Measurements from ENCODE around the gene INPP5J.

Gene INPP5J

GRCh38 chr22:31125521-31126117 is 2.9 kb downstream of the INPP5J start:
- H3K27ac Mint-ChIP-seq: no peak overlapping the region
- H3K9me3 Mint-ChIP-seq (ENCODE audit: low read depth): no peaks in the 10 kb centered on the region
- H3K4me3 Mint-ChIP-seq: no peak overlapping the region
- no peaks in the 10 kb centered on the region for H3K4me1 Mint-ChIP-seq (ENCODE audit: low read depth)
- no peaks in the 10 kb centered on the region for H3K36me3 Mint-ChIP-seq
- H3K27me3 Mint-ChIP-seq: no peaks in the 10 kb centered on the region

- H3K27me3 Mint-ChIP-seq: no peaks in the 10 kb centered on the region
- H3K9me3 Mint-ChIP-seq (ENCODE audit: low read depth): no peaks in the 10 kb centered on the region
- no peak overlapping the region for H3K27ac Mint-ChIP-seq
- no peak overlapping the region for H3K4me3 Mint-ChIP-seq
- no peaks in the 10 kb centered on the region for H3K36me3 Mint-ChIP-seq
- no peaks in the 10 kb centered on the region for H3K4me1 Mint-ChIP-seq (ENCODE audit: low read depth)
Measured at GRCh38 chr22:31126128-31126868, 3.5 kb downstream of the INPP5J start.

DNA sequence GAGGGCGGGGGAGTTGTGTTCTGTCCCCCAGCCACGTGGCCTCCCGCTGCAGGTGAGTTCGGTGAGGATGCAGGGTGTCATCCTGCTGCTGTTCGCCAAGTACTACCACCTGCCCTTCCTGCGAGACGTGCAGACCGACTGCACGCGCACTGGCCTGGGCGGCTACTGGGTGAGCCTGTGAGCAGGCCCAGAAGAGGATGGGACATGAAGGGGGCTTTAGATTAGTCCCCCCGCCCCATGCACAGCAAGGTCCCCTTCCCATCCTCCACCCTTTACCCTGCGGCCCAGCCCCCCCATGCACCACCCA is 4.1 kb downstream of the INPP5J start:
- no peak overlapping the region for H3K27ac Mint-ChIP-seq
- no peaks in the 10 kb centered on the region for H3K9me3 Mint-ChIP-seq (ENCODE audit: low read depth)
- H3K36me3 Mint-ChIP-seq: no peaks in the 10 kb centered on the region
- no peaks in the 10 kb centered on the region for H3K27me3 Mint-ChIP-seq
- H3K4me3 Mint-ChIP-seq: no peak overlapping the region
- no peaks in the 10 kb centered on the region for H3K4me1 Mint-ChIP-seq (ENCODE audit: low read depth)

DNA sequence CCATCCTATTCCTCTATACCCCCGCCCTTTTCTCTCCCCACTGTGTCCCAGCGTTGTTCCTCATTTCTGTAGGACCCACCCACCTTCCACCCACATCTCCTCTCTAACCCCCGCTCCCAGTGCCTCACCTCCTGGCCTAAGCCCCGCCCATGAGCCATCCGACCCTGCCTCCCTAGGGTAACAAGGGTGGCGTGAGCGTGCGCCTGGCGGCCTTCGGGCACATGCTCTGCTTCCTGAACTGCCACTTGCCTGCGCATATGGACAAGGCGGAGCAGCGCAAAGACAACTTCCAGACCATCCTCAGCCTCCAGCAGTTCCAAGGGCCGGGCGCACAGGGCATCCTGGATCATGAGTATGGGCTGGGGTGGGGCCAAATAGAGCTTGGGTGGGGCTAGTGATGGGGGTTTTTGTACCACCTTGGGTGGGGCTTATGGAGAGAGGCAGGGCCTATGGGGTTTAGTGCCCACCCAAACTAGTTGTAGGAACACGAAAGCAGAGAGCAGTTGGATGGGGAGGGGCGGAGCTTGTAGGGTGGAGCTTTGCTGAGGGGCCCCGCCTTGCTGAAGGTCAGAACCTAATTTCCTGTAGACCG is 4.5 kb downstream of the INPP5J start:
- Mint-ChIP-seq H3K9me3 (ENCODE audit: low read depth) (no peaks in the 10 kb centered on the region), H3K4me3 (no peak overlapping the region), H3K4me1 (ENCODE audit: low read depth) (no peaks in the 10 kb centered on the region), H3K36me3 (no peaks in the 10 kb centered on the region), H3K27ac (no peak overlapping the region), H3K27me3 (no peaks in the 10 kb centered on the region)

DNA sequence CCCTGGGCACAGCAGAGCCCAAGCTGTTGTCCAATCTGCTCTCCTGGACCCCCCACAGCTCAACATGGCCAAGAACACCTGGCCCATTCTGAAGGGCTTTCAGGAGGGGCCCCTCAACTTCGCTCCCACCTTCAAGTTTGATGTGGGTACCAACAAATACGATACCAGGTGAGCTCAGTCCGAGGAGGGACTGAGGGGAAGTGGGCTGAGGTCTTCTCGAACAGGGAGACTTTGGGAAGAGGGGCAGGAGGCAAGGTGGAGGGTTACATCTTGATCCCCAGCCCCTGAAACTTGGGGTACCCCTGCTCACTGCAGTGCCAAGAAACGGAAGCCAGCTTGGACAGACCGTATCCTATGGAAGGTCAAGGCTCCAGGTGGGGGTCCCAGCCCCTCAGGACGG is 5.4 kb downstream of the INPP5J start:
- no peak overlapping the region for H3K27ac Mint-ChIP-seq
- H3K4me1 Mint-ChIP-seq (ENCODE audit: low read depth): no peaks in the 10 kb centered on the region
- H3K27me3 Mint-ChIP-seq: no peaks in the 10 kb centered on the region
- no peak overlapping the region for H3K4me3 Mint-ChIP-seq
- H3K9me3 Mint-ChIP-seq (ENCODE audit: low read depth): no peaks in the 10 kb centered on the region
- H3K36me3 Mint-ChIP-seq: no peaks in the 10 kb centered on the region

DNA sequence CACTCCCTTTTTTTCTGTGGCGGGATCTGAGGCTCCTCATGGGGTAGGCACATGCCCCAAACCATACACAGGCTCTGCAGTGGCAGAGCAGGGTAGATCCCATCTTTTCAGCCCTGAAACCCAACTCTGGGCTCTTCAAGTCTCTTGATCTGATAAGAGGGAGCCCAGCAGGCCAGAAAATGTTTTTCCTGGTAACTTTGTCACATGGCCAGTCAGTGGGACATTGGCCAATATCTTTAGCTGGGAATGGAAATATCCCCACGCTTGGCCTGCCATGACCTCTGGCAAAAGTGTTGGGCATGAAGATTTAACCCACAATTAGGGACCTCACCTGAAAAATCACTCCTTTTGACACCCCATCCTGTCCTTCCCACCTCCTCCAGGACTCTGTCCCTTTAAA is 8.1 kb downstream of the INPP5J start:
- H3K4me3 Mint-ChIP-seq: no peak overlapping the region
- no peak overlapping the region for H3K27ac Mint-ChIP-seq
- no peaks in the 10 kb centered on the region for H3K4me1 Mint-ChIP-seq (ENCODE audit: low read depth)
- no peaks in the 10 kb centered on the region for H3K27me3 Mint-ChIP-seq
- H3K9me3 Mint-ChIP-seq (ENCODE audit: low read depth): no peaks in the 10 kb centered on the region
- H3K36me3 Mint-ChIP-seq: no peaks in the 10 kb centered on the region

GRCh38 chr22:31133911-31134310 is 11.1 kb downstream of the INPP5J start:
- Mint-ChIP-seq H3K4me3 (no peak overlapping the region), H3K27me3 (no peaks in the 10 kb centered on the region), H3K27ac (no peak overlapping the region), H3K4me1 (ENCODE audit: low read depth) (no peaks in the 10 kb centered on the region), H3K36me3 (no peaks in the 10 kb centered on the region), H3K9me3 (ENCODE audit: low read depth) (no peaks in the 10 kb centered on the region)

DNA sequence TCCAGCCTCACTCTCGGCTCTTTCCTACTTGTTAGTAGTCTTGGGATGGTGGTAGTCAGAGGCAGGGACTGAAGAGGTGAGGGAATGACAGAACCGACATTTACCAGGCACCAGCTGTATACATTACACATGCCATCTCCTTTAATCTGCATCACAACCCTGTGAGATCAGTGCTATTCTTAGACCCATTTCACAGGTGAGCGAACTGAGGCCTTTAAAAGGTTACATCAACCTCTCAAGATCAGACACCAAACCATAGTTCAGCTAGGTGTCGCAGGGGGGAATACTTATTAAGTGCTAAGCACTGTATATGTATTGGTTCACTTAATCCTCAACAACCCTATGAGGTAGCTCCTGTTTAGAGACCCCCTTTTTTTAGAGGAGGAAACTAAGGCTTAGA is 11.9 kb downstream of the INPP5J start:
- Mint-ChIP-seq H3K27me3 (no peaks in the 10 kb centered on the region), H3K36me3 (no peaks in the 10 kb centered on the region), H3K9me3 (ENCODE audit: low read depth) (no peaks in the 10 kb centered on the region), H3K27ac (no peak overlapping the region), H3K4me1 (ENCODE audit: low read depth) (no peaks in the 10 kb centered on the region), H3K4me3 (no peak overlapping the region)

DNA sequence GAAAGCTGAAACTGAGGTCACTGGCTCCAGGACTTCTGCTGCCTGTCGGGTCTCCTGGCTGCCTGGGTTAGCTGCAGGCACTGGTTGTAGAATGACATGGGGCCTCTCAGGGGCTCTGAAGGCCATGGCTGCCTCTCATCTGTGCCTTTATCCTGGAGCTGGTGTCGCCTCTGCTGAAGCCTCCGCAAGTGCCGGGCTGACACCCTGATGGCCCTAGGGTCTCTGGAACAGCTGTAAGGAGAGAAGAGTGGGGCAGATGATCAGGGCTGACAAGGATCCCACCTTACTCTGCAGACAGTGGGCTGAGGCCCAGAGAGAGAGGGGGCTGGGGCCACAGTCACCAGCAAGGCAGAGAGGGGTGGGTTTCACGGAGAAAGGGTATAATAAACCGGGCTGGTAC is 12.9 kb downstream of the INPP5J start:
- no peaks in the 10 kb centered on the region for H3K4me1 Mint-ChIP-seq (ENCODE audit: low read depth)
- H3K9me3 Mint-ChIP-seq (ENCODE audit: low read depth): no peaks in the 10 kb centered on the region
- H3K36me3 Mint-ChIP-seq: no peaks in the 10 kb centered on the region
- H3K27me3 Mint-ChIP-seq: no peaks in the 10 kb centered on the region
- no peak overlapping the region for H3K27ac Mint-ChIP-seq
- no peak overlapping the region for H3K4me3 Mint-ChIP-seq

- no peak overlapping the region for H3K27ac Mint-ChIP-seq
- no peaks in the 10 kb centered on the region for H3K4me1 Mint-ChIP-seq (ENCODE audit: low read depth)
- H3K9me3 Mint-ChIP-seq (ENCODE audit: low read depth): no peaks in the 10 kb centered on the region
Measured at GRCh38 chr22:31136155-31136554, 13.4 kb downstream of the INPP5J start.

GRCh38 chr22:31136711-31137110 is 13.9 kb downstream of the INPP5J start:
- H3K4me3 Mint-ChIP-seq: no peak overlapping the region

More at GRCh38 chr22:31136155-31136554, 13.4 kb downstream of the INPP5J start:
- no peaks in the 10 kb centered on the region for H3K27me3 Mint-ChIP-seq
- no peaks in the 10 kb centered on the region for H3K36me3 Mint-ChIP-seq
- H3K4me3 Mint-ChIP-seq: no peak overlapping the region

GRCh38 chr22:31137721-31138120 is 15.0 kb downstream of the INPP5J start:
- no peaks in the 10 kb centered on the region for H3K4me1 Mint-ChIP-seq (ENCODE audit: low read depth)
- no peaks in the 10 kb centered on the region for H3K9me3 Mint-ChIP-seq (ENCODE audit: low read depth)
- no peak overlapping the region for H3K27ac Mint-ChIP-seq
- no peak overlapping the region for H3K4me3 Mint-ChIP-seq
- no peaks in the 10 kb centered on the region for H3K27me3 Mint-ChIP-seq
- H3K36me3 Mint-ChIP-seq: no peaks in the 10 kb centered on the region

More at GRCh38 chr22:31136711-31137110, 13.9 kb downstream of the INPP5J start:
- H3K4me1 Mint-ChIP-seq (ENCODE audit: low read depth): no peaks in the 10 kb centered on the region
- no peak overlapping the region for H3K27ac Mint-ChIP-seq
- no peaks in the 10 kb centered on the region for H3K36me3 Mint-ChIP-seq
- no peaks in the 10 kb centered on the region for H3K9me3 Mint-ChIP-seq (ENCODE audit: low read depth)
- H3K27me3 Mint-ChIP-seq: no peaks in the 10 kb centered on the region

DNA sequence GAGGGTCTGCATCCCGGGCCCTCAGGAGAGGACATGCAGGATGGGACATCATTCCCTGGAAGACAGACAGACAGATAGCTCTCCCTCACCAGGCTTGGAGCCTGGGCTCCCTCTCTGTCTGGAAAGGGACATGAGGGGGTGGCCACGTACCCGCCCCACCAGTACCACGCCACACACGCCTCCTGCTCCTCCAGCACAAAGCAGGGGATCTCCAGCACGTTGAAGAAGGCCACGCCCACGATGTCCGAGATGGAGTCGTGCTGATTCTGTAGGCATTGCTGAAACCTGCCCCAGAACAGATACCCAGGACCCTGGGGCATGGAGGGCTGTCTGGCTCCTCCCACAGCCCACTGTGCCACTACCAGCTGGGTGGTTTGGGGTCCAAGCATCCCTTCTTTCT is 15.4 kb downstream of the INPP5J start:
- H3K4me3 Mint-ChIP-seq: no peak overlapping the region
- no peaks in the 10 kb centered on the region for H3K9me3 Mint-ChIP-seq (ENCODE audit: low read depth)
- H3K27ac Mint-ChIP-seq: no peak overlapping the region
- H3K4me1 Mint-ChIP-seq (ENCODE audit: low read depth): no peaks in the 10 kb centered on the region
- no peaks in the 10 kb centered on the region for H3K36me3 Mint-ChIP-seq
- H3K27me3 Mint-ChIP-seq: no peaks in the 10 kb centered on the region

DNA sequence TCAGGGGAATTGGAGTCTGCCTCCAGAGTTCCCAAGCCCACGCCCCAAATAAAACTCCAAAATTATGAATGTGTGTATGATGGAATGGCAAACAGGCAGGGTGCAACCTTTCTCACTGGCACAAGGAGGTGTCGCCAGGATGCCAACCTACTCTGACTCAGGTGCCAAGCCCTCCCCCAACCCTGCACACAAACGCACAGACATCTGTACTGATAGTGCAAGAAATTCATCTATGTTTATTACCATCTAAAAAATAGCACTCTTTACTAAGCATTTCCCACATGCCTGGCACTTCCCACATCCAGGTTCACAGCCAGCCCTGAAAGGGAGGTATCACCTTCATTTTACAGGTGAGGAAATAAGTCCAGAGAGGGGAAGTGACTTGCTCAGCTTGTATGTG is 16.3 kb downstream of the INPP5J start:
- no peak overlapping the region for H3K27ac Mint-ChIP-seq
- H3K9me3 Mint-ChIP-seq (ENCODE audit: low read depth): no peaks in the 10 kb centered on the region
- H3K27me3 Mint-ChIP-seq: no peaks in the 10 kb centered on the region
- peaks cover 2% of the 10 kb centered on the region for H3K4me1 Mint-ChIP-seq (ENCODE audit: low read depth)
- no peaks in the 10 kb centered on the region for H3K36me3 Mint-ChIP-seq
- no peak overlapping the region for H3K4me3 Mint-ChIP-seq

GRCh38 chr22:31139866-31140716 is 17.3 kb downstream of the INPP5J start, which contains the start of gene PLA2G3:
Gene PLA2G3 (minus strand): TSS chr22:31140508. CDS start chr22:31140354, 154 bp downstream.
- Mint-ChIP-seq H3K9me3 (ENCODE audit: low read depth) (peaks cover 4% of the 10 kb centered on the region), H3K36me3 (no peaks in the 10 kb centered on the region), H3K27ac (no peak within 1 kb of the TSS), H3K4me1 (ENCODE audit: low read depth) (peaks cover 2% of the 10 kb centered on the region), H3K4me3 (no peak within 1 kb of the TSS), H3K27me3 (no peaks in the 10 kb centered on the region)

Data from activated naive CD8-positive, alpha-beta T cell (primary cell).